Measurements from ENCODE around the gene IGSF23.

DNA sequence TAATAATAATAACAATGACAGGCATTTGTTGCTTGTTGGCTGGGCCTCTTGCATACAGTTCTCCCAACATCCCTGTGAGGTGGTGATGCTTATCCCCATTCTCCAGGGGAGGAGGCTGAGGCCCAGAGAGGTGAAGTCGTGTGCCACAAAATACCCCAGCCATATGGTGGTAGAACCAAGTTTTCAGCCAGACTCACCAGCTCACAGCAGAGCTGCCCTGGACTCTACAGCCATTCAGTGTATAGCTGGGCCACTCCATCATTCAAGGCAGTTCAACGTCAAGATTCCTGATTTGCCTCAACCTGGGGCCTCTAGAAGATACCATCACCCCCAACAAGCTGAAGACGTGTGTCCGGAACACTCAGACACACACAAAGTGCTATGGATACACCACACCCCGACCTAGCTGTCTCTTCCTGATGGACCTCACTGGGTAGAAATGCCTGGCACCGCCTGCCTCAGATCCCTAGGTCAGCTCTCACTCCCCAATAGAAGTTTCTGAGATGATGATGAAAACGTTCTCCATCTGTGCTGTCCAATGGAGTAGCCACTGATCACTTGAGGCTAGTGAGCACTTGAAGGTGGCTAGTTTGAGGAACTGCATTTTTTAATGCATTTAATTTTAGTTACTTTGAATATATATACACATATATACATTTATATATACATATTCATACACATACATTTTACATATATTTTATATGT, 53.6 kb downstream of the IGSF23 start:
- TF ChIP-seq, protein P1, sequence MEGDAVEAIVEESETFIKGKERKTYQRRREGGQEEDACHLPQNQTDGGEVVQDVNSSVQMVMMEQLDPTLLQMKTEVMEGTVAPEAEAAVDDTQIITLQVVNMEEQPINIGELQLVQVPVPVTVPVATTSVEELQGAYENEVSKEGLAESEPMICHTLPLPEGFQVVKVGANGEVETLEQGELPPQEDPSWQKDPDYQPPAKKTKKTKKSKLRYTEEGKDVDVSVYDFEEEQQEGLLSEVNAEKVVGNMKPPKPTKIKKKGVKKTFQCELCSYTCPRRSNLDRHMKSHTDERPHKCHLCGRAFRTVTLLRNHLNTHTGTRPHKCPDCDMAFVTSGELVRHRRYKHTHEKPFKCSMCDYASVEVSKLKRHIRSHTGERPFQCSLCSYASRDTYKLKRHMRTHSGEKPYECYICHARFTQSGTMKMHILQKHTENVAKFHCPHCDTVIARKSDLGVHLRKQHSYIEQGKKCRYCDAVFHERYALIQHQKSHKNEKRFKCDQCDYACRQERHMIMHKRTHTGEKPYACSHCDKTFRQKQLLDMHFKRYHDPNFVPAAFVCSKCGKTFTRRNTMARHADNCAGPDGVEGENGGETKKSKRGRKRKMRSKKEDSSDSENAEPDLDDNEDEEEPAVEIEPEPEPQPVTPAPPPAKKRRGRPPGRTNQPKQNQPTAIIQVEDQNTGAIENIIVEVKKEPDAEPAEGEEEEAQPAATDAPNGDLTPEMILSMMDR (conservative IDR thresholded peaks at IDR 0.05; ENCODE audit: low read depth, low read length), result no peak
- TF ChIP-seq EZH2 (IDR thresholded peaks at IDR 0.05; ENCODE audit: borderline replicate concordance, low read depth, low read length, poor library complexity, severe bottlenecking), result no peak
